HG03097 (cell line): ENCODE data around the gene ADGRL2.

Source experiments
- ATAC-seq: cut with Tn5 transposase; IDR thresholded peaks from one replicate; pipeline ENCODE4 v1.9.1; 2021; ENCODE audit not compliant: unreplicated experiment, low FRiP score

Gene ADGRL2

DNA sequence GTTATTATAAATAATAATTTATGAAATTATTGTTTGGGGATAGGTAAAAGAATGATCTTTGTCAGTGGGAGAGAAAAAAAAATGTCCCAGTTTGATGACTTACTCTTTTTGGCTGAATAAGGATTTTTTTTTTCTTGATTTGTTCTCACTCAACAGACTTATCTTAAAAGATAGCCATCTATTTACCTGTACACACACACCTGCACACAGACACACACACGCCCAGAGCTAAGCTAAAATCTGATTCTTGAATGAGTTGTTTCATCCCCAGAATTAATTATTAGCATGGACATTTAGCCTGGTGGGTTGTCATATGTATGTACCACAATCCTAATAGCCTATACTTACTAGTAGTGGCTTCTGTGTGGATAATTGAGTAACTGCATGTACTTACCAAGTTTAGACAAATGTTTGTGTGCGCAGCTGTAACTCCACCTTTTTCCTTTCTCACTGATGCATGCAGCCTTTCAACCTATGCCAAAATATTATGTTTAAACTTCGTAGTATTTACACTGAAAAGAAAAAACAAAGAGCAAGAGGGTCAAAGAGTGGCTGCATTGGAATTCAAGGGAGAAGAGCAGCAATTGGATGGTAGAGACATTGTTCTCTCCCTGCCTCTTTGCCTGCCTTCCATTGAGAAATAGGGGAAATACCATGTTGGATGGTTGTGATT lies 174.3 kb downstream of the ADGRL2 start:
- no peak for ATAC-seq

GRCh38 chr1:81976539-81976938 lies 175.8 kb downstream of the ADGRL2 start:
- ATAC-seq = no peak

DNA sequence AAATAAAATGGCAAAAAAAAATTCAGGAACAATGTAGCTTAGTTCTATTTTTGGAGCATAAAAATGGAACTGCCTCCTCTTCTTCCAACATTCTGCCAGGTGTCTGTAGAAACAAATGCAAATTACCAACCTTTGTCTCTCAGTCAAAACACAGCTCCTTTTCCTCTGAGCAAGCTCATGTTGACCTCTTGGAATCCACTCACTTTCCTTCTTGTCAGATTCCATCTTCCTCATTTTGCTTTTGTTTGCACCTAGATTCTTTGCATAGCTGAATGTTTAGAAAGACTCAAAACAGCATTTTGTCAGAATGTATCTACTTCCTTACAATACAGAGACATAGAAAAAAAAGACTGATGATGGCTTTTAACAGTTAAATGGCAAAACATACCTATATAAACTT lies 178.2 kb downstream of the ADGRL2 start:
- ATAC-seq = no peak

DNA sequence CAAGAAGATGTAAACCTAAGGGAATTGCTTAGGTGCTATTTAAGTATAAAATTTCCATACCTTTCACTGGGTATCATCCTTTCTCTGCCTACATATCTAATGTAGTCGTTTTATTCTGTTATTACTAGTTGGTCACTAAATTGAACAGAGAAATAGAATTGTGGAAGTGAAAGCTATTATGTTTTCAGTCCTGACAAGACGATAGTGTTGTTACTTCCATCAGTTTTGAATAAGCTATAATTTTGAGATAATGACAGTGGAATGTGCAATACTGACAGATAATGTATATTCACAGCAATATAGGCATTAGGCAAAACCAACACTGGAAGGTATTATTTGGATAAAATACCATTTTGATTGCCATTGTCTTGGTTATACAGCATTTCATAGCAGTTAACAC lies 181.8 kb downstream of the ADGRL2 start:
- ATAC-seq = no peak

DNA sequence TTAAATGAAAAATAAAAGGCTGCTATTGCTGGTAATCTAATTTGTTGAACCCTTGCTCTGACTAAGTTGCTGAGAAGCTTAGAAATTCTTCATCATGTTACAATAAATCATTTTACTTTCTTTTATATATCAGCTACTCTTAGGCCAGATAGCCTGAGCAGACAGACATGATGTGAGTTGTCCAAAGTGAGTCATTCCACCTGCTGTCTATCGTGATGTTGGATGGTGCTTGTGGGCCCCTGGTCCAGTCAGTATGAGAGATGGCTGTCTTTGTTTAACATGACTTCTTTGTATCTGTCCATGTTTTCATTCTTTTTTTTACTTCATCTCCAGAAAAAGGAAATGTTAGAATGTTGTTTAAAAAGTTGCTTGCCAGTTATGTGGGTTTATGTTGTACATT lies 188.8 kb downstream of the ADGRL2 start:
- ATAC-seq = no peak

GRCh38 chr1:81990241-81990640 lies 189.5 kb downstream of the ADGRL2 start:
- ATAC-seq = no peak

DNA sequence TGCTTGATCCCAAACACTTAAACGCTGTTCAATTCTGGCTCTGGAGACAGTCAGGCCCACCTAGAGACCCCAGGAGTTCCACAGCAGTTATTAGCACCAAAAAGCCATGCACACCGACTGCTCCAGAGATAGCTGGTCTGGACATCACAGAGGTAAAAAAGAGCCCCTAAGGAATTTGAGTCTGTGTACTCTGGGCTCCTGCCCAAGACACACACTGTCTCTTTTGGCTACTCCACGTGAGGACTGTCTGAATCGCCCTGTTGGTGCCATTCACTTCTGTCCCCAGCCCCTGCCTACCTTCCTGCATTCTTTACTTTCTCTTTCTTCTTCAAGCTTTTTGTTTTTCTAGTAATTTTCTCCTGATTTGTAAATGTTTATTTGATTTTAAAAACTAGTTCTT lies 197.4 kb downstream of the ADGRL2 start:
- ATAC-seq = no peak

GRCh38 chr1:81999364-81999763 lies 198.6 kb downstream of the ADGRL2 start:
- no peak for ATAC-seq

DNA sequence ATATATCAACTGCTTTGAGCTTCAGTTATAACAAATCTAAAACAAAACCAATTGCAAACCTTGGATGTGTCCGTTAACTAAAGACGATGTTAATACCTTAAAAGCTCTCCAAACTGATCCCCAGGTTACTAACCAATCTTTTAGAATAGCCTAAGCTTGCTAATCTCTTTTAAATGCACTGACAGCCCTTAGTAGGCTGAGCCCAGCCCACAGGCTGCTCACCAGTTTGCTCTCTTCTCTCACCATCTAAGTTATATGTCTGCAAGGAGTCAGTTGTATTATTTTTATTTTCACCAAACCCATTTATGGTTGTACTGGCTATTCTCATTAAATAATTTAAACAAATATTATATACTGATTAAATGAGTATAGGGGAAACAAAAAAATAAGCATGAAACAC lies 199.5 kb downstream of the ADGRL2 start:
- ATAC-seq = no peak

- ATAC-seq = no peak
Measured at GRCh38 chr1:82001345-82001744, 200.6 kb downstream of the ADGRL2 start.

- no peak for ATAC-seq
Measured at GRCh38 chr1:82007804-82008203, 207.1 kb downstream of the ADGRL2 start.

DNA sequence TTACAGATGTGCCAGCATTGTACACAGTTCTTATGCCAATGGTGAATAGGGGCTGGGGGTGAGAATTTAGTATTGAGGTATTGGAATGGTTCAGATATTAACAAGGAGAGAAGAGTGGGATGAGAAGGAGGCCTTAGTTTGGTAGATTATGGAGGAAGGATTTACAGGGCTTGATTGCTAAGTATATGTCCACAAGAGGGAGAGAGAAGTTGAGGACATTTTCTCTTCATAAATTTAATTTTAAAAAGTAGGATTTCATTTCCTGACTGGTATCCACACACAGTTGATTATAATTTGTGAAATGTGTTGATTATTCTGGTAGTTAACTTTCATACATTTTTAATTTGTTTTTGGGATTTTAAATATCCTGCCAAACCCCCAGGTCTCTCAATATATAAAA lies 213.0 kb downstream of the ADGRL2 start:
- no peak for ATAC-seq

GRCh38 chr1:82015444-82015843 lies 214.7 kb downstream of the ADGRL2 start:
- ATAC-seq = no peak

GRCh38 chr1:82018319-82018718 lies 217.6 kb downstream of the ADGRL2 start:
- ATAC-seq = no peak

GRCh38 chr1:82019508-82019907 lies 218.8 kb downstream of the ADGRL2 start:
- ATAC-seq = no peak

- ATAC-seq = no peak
Measured at GRCh38 chr1:82030830-82031229, 230.1 kb downstream of the ADGRL2 start.

GRCh38 chr1:82032068-82032467 lies 231.3 kb downstream of the ADGRL2 start:
- no peak for ATAC-seq

DNA sequence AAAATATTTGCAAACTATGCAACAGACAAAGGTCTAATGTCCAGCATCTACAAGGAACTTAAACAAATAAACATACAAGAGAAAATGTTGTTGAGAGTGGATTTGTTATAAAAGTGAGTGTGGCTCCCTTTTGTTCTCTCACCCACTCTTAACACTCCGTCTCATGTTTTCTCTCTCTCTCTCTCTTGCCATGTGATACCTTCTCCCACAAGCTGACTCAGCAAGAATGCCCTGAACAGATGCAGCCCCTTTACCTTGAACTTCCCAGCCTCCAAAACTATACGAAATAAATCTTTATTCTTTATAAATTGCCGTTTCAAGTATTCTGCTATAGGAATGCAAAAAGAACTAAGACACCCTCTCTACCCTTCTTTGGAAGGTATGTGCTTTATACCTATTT lies 234.1 kb downstream of the ADGRL2 start:
- no peak for ATAC-seq
